Gastrocnemius medialis (tissue), 4 donors: ENCODE data around the gene CACNA1C. TPM values are rescaled to one million over a fixed set of nuclear protein-coding genes. Genes with fewer than 3 reads are reported as not detected.
A peak's percentile ranks its signal among the peaks of the same experiment; 100 is the strongest.

Experiments used
- ATAC-seq, 2 donors: fragments of 150-250 bp; one replicate each; pipeline ENCODE4 v1.9.1; 2016
- DNase-seq, 2 donors: peaks; one replicate each; pipeline ENCODE4 v3.0.0-alpha.2; 2019
- H3K27ac ChIP-seq, 4 donors: fragments of 200-600 bp; sonication (generic); 1 replicate in 1 of 4; 2 replicates in 3 of 4; pipeline ENCODE4 v1.5.1; 2016 to 2018; ENCODE audit warnings: mild to moderate bottlenecking in 2 of 4, moderate library complexity in 1 of 4
- H3K27me3 ChIP-seq, 3 donors: fragments of 200-600 bp; sonication (generic) in 2 of 3; 1 replicate in 1 of 3; 2 replicates in 2 of 3; pipeline versions ENCODE4 v1.5.1 to v1.6.0; 2016 to 2019; ENCODE audit warnings: mild to moderate bottlenecking in 1 of 3, moderate library complexity in 1 of 3
- H3K36me3 ChIP-seq, 2 donors: fragments of 200-600 bp; sonication (generic) in 1 of 2; one replicate each; pipeline ENCODE4 v1.5.1; 2017 to 2018
- H3K4me1 ChIP-seq, 2 donors: fragments of 200-600 bp; sonication (generic) in 1 of 2; one replicate each; pipeline ENCODE4 v1.5.1; 2016 to 2017; ENCODE audit warnings: mild to moderate bottlenecking in 2 of 2
- H3K4me3 ChIP-seq, 4 donors: fragments of 200-600 bp; sonication (generic) in 3 of 4; 1 replicate in 1 of 4; 2 replicates in 3 of 4; pipeline ENCODE4 v1.5.1; 2016 to 2019; ENCODE audit warnings: mild to moderate bottlenecking in 2 of 4
- H3K9me3 ChIP-seq, 3 donors: fragments of 200-600 bp; sonication (generic) in 2 of 3; 1 replicate in 1 of 3; 2 replicates in 2 of 3; pipeline ENCODE4 v1.5.1; 2016 to 2019
- POLR2A ChIP-seq, 2 donors: fragments of 450-650 bp; IDR thresholded peaks; one replicate each; pipeline ENCODE4 v1.6.1; 2017; ENCODE audit warnings: antibody characterized with exemption in 2 of 2, mild to moderate bottlenecking in 2 of 2, moderate library complexity in 2 of 2
- in situ Hi-C, 4 donors: fragments of 200-750 bp; cut with MboI; loops; one replicate each; pipeline versions ENCODE4 v1.15.0 to v1.8.0; 2017; ENCODE audit warnings: low sequenced_read_pairs in 4 of 4
- intact Hi-C: fragments of 100-400 bp; cut with DNase I; formaldehyde crosslinking; loops from one replicate; pipeline ENCODE4 v1.15.1; 2023; ENCODE audit warnings: low total_unique reads
- total RNA-seq, 4 donors: library from RNA; depleted of rRNA; stranded (reverse); fragments of >200 nt; gene quantifications; one replicate each; pipeline versions ENCODE4 v1.1.0 to v1.2.3, GENCODE V29; 2016
- TF ChIP-seq, protein P1 (sequence below), 5 experiments: fragments of 450-650 bp in 3 of 5; fragments of 200-600 bp in 2 of 5; sonication (generic) in 2 of 5; IDR thresholded peaks in 4 of 5; conservative IDR thresholded peaks in 1 of 5; 1 replicate in 4 of 5; 2 replicates in 1 of 5; pipeline ENCODE4 v1.5.1; 2016 to 2019; ENCODE audit warnings: antibody characterized with exemption in 5 of 5, mild to moderate bottlenecking in 3 of 5, moderate library complexity in 3 of 5

CACNA1C gene
- total RNA-seq, 4 donors from 2014 or later, result 0.80 to 1.8 (median 0.91) TPM

DNA sequence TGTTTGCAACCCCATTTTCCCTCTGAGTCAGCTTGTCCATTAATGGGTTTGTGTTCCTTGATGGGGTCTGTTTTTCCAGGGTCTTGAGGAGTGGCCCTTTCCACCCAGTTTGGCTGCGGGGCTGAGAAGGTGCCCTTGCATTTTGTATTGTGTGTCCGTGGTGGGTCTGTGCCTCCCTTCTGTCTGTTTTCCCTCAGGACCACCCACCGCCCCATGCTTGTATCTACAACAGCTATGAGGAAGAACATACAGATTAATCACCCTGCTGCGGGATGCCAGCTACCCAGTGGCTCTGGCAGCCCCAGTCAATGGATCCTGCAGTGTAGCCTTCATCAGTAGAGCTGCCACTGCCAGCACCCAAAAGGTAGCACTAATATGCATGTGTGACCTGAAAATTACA, 235.7 kb downstream of the CACNA1C start:
- peaks cover 12 to 19% of the 10 kb centered on the region in 2 donors for H3K4me1 ChIP-seq
- in situ Hi-C loops, result loop anchor here in 2 of 4 donors (10.0 to 25.0 kb wide), 2 partner anchors 234 to 476 kb away; partner anchors contain the start of genes CACNA1C (in 1 of the 2) and LRTM2 (in 1 of the 2)

DNA sequence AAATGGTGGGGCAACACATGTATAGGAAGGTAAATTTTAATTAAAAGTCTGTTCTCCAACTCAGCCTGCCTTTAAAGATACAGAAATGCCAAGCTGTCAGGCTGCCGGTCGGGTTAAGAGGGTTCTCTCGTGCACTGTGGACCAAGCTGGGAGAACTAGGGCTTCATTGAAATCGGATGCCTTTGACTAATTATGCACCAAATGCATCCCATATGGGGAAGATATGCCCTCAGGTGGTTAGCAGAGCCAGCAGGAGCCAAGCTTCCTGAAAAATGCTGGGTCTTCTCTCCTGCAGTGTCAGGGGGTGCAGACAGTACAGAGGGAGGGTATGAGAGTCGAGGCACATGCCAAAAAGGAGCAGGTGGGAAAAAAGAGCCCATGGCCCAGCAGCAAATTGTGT, 236.1 kb downstream of the CACNA1C start:
- intact Hi-C loops, result no loop called here
- TF ChIP-seq, protein P1, sequence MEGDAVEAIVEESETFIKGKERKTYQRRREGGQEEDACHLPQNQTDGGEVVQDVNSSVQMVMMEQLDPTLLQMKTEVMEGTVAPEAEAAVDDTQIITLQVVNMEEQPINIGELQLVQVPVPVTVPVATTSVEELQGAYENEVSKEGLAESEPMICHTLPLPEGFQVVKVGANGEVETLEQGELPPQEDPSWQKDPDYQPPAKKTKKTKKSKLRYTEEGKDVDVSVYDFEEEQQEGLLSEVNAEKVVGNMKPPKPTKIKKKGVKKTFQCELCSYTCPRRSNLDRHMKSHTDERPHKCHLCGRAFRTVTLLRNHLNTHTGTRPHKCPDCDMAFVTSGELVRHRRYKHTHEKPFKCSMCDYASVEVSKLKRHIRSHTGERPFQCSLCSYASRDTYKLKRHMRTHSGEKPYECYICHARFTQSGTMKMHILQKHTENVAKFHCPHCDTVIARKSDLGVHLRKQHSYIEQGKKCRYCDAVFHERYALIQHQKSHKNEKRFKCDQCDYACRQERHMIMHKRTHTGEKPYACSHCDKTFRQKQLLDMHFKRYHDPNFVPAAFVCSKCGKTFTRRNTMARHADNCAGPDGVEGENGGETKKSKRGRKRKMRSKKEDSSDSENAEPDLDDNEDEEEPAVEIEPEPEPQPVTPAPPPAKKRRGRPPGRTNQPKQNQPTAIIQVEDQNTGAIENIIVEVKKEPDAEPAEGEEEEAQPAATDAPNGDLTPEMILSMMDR (IDR thresholded peaks at IDR 0.05 in 4 of 5, conservative IDR thresholded peaks at IDR 0.05 in 1 of 5), result no peak
- TF ChIP-seq POLR2A (IDR thresholded peaks at IDR 0.05), result no peak
- ATAC-seq, result no peak
- H3K4me3 ChIP-seq, result no peak overlapping the region
- in situ Hi-C loops, result loop anchor here in 2 of 4 donors (10.0 to 25.0 kb wide), 2 partner anchors 234 to 477 kb away; partner anchors contain the start of genes CACNA1C (in 1 of the 2) and LRTM2 (in 1 of the 2)
- H3K27ac ChIP-seq, result no peak overlapping the region
- DNase-seq, result no peak
- no peaks in the 10 kb centered on the region for H3K9me3 ChIP-seq
- H3K27me3 ChIP-seq, result peaks cover 0 to 2% (median 0%) of the 10 kb centered on the region in 3 donors
- H3K36me3 ChIP-seq, result no peaks in the 10 kb centered on the region
- peaks cover 9 to 15% of the 10 kb centered on the region in 2 donors for H3K4me1 ChIP-seq

More for the DNA sequence above, 235.7 kb downstream of the CACNA1C start:
- Histone ChIP-seq H3K4me3 (no peak overlapping the region), H3K27me3 (peaks cover 0 to 2% (median 0%) of the 10 kb centered on the region in 3 donors), H3K9me3 (no peaks in the 10 kb centered on the region), H3K36me3 (no peaks in the 10 kb centered on the region), H3K27ac (no peak overlapping the region)
- DNase-seq, result no peak
- intact Hi-C loops, result no loop called here
- no peak for ATAC-seq
- TF ChIP-seq, protein P1 (IDR thresholded peaks at IDR 0.05 in 4 of 5, conservative IDR thresholded peaks at IDR 0.05 in 1 of 5), result no peak
- no peak for TF ChIP-seq POLR2A (IDR thresholded peaks at IDR 0.05)

DNA sequence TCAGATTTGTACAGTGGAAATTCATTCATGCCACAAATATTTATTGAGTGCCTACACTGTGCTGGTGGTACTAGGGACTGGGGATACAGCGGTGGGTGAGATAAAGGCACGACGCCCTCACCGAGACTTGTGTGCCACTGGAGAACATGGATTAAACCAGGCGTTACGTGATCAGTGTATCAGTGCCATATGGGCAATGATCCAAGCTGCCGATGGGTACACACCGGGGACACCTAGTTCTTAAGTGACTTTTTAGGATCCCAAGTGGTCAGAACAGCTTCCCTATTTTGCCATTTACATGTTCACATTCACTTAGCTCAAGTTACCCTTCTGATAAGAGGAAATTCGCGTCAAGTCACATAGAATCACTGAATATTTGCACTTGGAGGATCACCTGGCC, 236.7 kb downstream of the CACNA1C start:
- Histone ChIP-seq H3K36me3 (no peaks in the 10 kb centered on the region), H3K4me1 (peaks cover 2 to 11% of the 10 kb centered on the region in 2 donors), H3K4me3 (no peak overlapping the region), H3K27me3 (no peaks in the 10 kb centered on the region), H3K27ac (no peak overlapping the region), H3K9me3 (no peaks in the 10 kb centered on the region)
- intact Hi-C loops, result no loop called here
- ATAC-seq (peak in 1 of 2 donors; percentile 50), DNase-seq (no peak)
- in situ Hi-C loops, result loop anchor here in 2 of 4 donors (10.0 to 25.0 kb wide), 2 partner anchors 235 to 477 kb away; partner anchors contain the start of genes CACNA1C (in 1 of the 2) and LRTM2 (in 1 of the 2)
- TF ChIP-seq, protein P1 (IDR thresholded peaks at IDR 0.05 in 4 of 5, conservative IDR thresholded peaks at IDR 0.05 in 1 of 5), result no peak
- TF ChIP-seq POLR2A (IDR thresholded peaks at IDR 0.05), result no peak

DNA sequence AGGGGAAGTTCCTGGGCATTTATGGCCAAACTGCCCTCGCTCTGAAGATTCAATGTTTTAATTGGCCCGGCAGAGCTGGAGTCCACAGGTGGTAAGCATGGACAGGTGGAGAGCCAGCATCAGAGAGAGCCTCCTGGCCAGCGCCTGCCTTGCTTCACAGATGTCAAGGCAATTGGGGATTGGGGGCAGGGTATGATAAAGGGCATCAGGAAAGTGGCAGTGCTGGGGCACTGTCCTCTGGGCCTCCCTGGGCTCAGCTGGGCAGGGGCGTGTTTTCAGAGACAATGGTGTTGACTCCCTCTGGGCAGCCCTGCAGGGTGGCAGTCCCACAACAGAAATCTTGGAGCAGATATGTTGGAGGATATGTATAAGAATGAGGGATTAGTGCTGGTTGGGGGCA, 237.3 kb downstream of the CACNA1C start:
- intact Hi-C loops (no loop called here), in situ Hi-C loops (loop anchor here in 1 of 4 donors (25.0 kb wide), 1 partner anchor 478 kb away; the partner anchor contains the start of gene LRTM2)
- H3K9me3 ChIP-seq, result no peaks in the 10 kb centered on the region
- H3K4me1 ChIP-seq, result peaks cover 0 to 11% of the 10 kb centered on the region in 2 donors
- H3K27me3 ChIP-seq, result no peaks in the 10 kb centered on the region
- no peak overlapping the region for H3K4me3 ChIP-seq
- no peaks in the 10 kb centered on the region for H3K36me3 ChIP-seq
- H3K27ac ChIP-seq, result no peak overlapping the region
- ATAC-seq, result no peak
- no peak for DNase-seq
- TF ChIP-seq, protein P1 (IDR thresholded peaks at IDR 0.05 in 4 of 5, conservative IDR thresholded peaks at IDR 0.05 in 1 of 5), result no peak
- TF ChIP-seq POLR2A (IDR thresholded peaks at IDR 0.05), result no peak
